ENCODE data around the gene ANKRD7.
"Not testable (repeated sequence)": the region's sequence is repeated elsewhere in the genome, so short reads cannot be mapped to it uniquely, and the experiment has no call there.

Gene ANKRD7

DNA sequence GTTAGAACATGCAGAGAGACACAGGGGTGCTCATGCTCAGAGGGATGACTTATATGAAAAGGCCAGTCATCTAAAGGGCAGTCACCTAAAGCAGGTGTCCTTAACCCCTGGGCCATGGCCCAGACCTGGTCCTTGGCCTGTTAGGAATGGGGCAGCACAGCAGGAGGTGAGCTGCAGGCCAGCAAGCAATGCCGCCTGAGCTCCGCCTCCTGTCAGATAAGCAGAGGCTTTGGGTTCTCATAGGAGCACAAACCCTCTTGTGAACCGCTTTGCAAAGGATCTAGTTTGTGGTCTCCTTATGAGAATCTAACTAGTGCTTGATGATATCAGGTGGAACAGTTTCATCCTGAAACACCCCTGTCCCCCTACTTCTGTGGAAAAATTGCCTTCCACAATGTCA lies 14.5 kb downstream of the ANKRD7 start:
- no peak for DNase-seq (ENCODE audit: low read depth)

- not testable (repeated sequence) for DNase-seq (ENCODE audit: low read depth)
Measured at GRCh38 chr7:118240320-118240719, 15.8 kb downstream of the ANKRD7 start.

DNA sequence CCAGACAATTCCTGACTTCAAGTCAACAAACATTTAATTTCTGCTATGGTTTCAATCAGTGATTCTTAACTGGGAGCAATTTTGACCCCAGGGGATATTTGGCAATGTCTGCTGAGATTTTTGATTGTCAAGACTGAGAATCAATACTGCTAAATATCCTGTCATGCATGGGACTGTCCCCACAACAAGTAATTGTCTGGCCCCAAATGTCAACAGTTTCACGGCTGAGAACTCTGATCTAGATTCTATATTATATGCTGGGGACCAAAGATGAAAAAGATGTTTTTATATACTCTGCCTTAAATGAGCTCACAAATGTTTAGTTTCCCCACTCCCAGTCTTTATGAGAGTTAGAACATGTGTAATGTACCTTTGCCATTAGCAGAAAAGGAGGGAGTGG lies 19.2 kb downstream of the ANKRD7 start:
- DNase-seq (ENCODE audit: low read depth) = no peak

GRCh38 chr7:118245267-118246040 lies 20.9 kb downstream of the ANKRD7 start:
- no peak for DNase-seq (ENCODE audit: low read depth)

DNA sequence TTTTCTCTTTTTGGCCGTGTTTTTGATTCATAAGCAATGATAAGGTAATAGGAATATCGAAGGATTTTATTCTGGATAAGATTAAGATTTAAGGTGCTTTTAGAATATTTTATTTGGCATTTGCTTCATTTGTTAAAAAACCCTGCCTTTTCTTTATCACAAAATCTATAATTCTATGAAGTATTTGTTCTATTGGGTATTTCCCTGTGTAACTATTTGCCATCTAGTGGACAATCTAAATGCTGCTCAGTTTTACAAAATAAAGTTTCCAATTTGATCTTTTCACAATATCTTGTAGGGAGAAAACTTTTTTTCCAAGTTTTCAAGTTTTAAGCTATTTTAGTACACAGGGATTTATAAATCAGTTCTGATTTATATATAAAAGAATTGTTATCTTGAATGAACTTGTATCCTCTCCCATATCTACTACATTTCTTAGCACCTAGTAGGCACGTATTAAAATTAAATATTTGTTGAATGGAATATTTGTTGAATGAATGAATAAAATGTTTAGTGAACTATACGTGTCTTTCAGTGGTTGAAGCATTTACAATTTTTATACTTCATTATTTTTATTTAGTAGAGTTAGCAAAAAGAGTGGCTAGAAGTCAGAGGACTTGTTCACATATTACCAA lies 26.5 kb downstream of the ANKRD7 start:
- DNase-seq (ENCODE audit: low read depth) = no peak

GRCh38 chr7:118252087-118252486 lies 27.6 kb downstream of the ANKRD7 start:
- no peak for DNase-seq (ENCODE audit: low read depth)

GRCh38 chr7:118259115-118259514 lies 34.6 kb downstream of the ANKRD7 start:
- no peak for DNase-seq (ENCODE audit: low read depth)

GRCh38 chr7:118264836-118265235 lies 40.3 kb downstream of the ANKRD7 start:
- no peak for DNase-seq (ENCODE audit: low read depth)

DNA sequence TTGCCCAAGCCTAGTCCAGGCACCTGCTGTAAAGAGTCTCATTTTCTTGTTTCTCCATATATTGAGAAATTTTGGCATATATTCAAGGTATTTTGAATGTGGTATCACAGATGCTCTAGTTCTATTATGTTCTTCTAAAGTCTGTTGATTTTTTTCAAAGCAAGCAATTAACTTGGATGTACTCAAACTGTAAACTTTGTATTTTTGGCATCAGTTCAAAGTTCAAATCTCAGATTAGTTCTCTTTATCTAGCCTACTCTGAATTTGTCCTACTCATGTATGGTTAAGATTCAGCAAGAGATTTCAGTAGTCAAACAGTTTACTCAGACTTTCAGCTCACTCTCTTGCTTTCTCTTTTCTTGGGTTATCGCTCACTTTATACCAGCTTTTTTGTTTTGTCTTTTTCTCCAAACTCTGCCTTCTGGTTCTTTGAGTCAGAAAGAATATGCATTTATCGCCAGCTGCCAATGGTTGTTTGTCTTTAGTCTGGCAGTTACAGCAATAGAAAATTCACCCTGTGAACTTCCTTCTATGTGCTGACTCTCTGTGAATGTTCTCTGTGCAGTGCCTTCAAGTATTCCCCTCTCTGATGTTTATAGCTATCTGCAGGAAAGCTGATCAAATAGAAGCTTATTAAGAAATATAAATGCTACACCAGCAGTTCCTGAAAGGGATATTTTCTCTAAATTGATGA lies 56.0 kb downstream of the ANKRD7 start:
- DNase-seq (ENCODE audit: low read depth) = no peak

DNA sequence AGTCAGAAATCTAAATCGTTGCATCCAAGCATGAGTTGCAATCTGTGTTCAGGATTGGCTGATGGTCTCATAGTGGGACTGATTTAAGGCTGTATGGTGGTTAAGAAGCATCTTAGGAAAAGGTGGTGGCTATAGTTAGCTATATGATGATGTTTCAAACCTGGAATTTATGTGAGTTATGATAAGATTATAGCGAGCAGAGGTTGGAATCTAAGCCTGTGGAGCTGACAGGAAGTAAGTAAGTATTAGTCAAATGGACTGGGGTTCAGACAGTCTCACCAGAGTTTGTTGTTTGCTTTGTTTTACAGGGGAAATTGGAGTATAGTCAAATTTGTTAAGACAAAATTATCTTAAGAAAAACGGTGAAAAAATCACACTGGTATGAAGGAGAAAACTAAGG lies 56.7 kb downstream of the ANKRD7 start:
- DNase-seq (ENCODE audit: low read depth) = no peak

DNA sequence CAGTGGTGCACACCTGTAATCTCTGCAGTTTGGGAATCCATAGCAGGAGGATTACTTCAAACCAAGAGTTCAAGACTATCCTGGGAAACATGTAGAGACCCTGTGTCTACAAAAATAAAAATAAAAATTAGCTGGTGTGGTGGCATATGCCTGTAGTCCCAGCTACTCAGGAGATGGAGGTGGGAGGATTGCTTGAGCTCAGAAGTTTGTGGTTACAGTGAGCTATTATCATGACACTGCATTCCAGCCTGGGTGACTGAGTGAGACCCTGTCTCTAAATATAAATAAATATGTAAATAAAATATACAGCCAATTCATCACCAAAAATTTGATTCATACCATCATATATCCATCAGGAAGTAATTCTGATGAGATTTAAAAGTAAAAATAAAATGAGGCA lies 60.9 kb downstream of the ANKRD7 start:
- DNase-seq (ENCODE audit: low read depth) = no peak

DNA sequence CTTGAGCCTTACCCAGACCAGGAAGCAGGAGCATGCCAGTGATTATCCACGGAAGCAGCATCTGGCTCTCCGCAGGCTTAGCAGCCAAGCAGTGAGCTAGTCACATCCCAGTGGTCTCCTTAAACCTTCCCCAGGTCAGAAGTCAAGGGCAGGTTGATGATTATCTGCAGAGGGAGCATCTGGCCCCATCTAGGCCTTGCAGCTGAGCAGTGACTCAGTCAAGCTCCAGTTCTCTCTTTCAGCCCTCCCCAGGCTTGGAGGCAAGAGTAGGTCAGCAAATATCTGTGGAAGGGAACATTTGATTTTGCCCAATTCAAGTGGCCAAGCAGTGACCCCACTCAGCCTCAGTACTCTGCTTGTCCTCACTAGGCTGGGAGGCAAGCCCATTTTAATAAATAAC lies 61.6 kb downstream of the ANKRD7 start:
- DNase-seq (ENCODE audit: low read depth) = no peak

- no peak for DNase-seq (ENCODE audit: low read depth)
Measured at GRCh38 chr7:118288098-118288497, 63.6 kb downstream of the ANKRD7 start.

GRCh38 chr7:118289476-118289875 lies 65.0 kb downstream of the ANKRD7 start:
- DNase-seq (ENCODE audit: low read depth) = no peak

All from stimulated activated CD8-positive, alpha-beta memory T cell treated with anti-CD3 and anti-CD28 coated beads, Interleukin-7, amount 100 ng/mL, for 24 hours (primary cell).